Type B pancreatic cell (in vitro differentiated cells): ENCODE data around the gene ANKRD2. TPM values are rescaled to one million over a fixed set of nuclear protein-coding genes. Genes with fewer than 3 reads are reported as not detected.
"Not testable (repeated sequence)": the region's sequence is repeated elsewhere in the genome, so short reads cannot be mapped to it uniquely, and the experiment has no call there.

Experiments used
- DNase-seq: peaks from one replicate; pipeline ENCODE4 v3.0.0; 2021; ENCODE audit warnings: mixed read lengths; ENCODE audit not compliant: unreplicated experiment; ENCODE audit errors: extremely low spot score
- H3K27ac Mint-ChIP-seq: 2 replicates; pipeline ENCODE4 v1.8.0; 2021; ENCODE audit warnings: mild to moderate bottlenecking, mixed read lengths
- H3K27me3 Mint-ChIP-seq: 2 replicates; pipeline ENCODE4 v1.8.0; 2021; ENCODE audit warnings: mixed read lengths
- H3K36me3 Mint-ChIP-seq: 2 replicates; pipeline ENCODE4 v1.8.0; 2021; ENCODE audit warnings: mixed read lengths
- H3K4me1 Mint-ChIP-seq: one replicate; pipeline ENCODE4 v1.8.0; 2021; ENCODE audit warnings: mixed read lengths; ENCODE audit not compliant: unreplicated experiment
- H3K4me3 Mint-ChIP-seq: 2 replicates; pipeline ENCODE4 v1.8.0; 2021; ENCODE audit warnings: mild to moderate bottlenecking, mixed read lengths
- H3K9me3 Mint-ChIP-seq: 2 replicates; pipeline ENCODE4 v1.8.0; 2021; ENCODE audit warnings: mixed read lengths
- CTCF ChIP-seq: fragments of 200-600 bp; sonication (generic); conservative IDR thresholded peaks from 2 replicates; pipeline ENCODE4 v1.5.0; 2021; ENCODE audit warnings: antibody characterized with exemption, mild to moderate bottlenecking
- long read RNA-seq: library from polyadenylated mRNA; unstranded; transcript quantifications from one replicate; pipeline ENCODE4 v2.0.0, GENCODE V29; 2020
- total RNA-seq: library from RNA; stranded (reverse); gene quantifications from 2 replicates; pipeline ENCODE4 v1.2.1, GENCODE V29; 2021; ENCODE audit warnings: low replicate concordance

The ANKRD2 gene
- 0.19 TPM in 1 of 2 replicates, not detected in the other for total RNA-seq
- long read RNA-seq: 0 reads

DNA sequence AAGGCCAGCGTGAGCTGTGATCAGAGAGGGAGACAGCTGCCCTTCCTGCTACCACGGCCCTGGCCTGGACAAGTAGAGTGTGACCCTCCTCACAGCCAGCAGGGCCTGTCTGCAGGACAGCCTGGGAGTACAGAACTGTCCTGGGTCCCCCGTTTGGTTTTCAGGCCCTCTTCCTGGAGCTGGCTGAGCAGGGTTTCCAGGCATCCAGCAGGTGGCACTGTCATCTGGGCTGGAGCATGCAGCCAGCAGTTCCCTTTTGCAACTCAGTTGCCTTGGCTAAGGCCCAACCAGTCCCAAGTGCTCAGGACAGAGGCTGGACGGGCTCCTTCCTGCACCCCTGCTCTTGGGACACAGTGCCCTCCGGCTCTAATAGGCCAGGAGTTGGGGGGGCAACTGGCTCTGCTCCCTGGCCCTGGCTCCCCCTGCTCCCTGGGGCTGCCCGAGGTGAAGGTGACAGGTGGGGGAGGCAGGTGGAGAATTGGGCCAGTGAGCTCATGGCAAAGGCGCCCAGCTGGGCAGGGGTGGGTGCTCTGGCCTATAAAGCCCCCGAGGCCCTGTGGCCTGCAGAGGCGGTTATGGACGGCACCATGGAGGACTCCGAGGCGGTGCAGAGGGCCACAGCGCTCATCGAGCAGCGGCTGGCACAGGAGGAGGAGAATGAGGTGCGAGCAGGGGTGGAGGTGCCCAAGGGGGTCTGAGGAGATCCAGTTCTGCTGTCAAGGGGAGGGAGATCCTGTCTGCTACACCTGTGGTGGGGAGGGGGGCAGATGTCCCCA lies at the start of gene ANKRD2:
TSS of gene ANKRD2 (plus strand) at position 566 of the 776 bp plus-strand sequence. CDS start at position 576, 10 bp downstream.
- TF ChIP-seq CTCF: peak; percentile 83
- no peaks in the 10 kb centered on the region for H3K27me3 Mint-ChIP-seq
- no peaks in the 10 kb centered on the region for H3K36me3 Mint-ChIP-seq
- no peak within 1 kb of the TSS for H3K4me3 Mint-ChIP-seq
- H3K9me3 Mint-ChIP-seq: no peaks in the 10 kb centered on the region
- no peaks in the 10 kb centered on the region for H3K4me1 Mint-ChIP-seq
- DNase-seq: no peak
- H3K27ac Mint-ChIP-seq: peak within 1 kb of the TSS; percentile 87

- Mint-ChIP-seq H3K27ac (peak overlapping the region; percentile 94), H3K27me3 (peaks cover 3% of the 10 kb centered on the region), H3K4me1 (peaks cover 25% of the 10 kb centered on the region), H3K36me3 (no peaks in the 10 kb centered on the region), H3K9me3 (no peaks in the 10 kb centered on the region), H3K4me3 (peak overlapping the region; percentile 11)
- TF ChIP-seq CTCF: no peak
- no peak for DNase-seq
These were observed 49.6 kb upstream of the ANKRD2 start for GRCh38 chr10:97522937-97523336.

DNA sequence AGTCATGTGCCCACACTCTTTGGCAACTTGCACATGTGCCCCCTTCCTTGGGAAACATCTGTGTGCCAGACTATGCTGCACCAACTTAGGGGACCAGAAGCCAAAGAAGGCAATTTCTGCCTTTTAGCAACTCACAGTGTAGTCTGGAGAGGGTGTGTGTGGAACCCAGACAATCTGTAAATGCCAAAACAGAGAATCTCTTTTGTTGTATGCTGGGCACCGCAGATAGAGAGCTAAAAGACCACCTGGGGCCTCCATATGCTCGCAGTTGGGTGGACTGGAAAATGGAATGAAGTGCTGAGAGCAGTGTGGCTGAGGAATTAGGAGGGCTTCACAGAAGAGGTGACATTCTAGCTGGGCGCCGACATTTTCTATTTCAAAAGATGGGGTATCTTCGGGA lies 47.5 kb upstream of the ANKRD2 start:
- Mint-ChIP-seq H3K36me3 (peaks cover 5% of the 10 kb centered on the region), H3K4me1 (peaks cover 13% of the 10 kb centered on the region), H3K4me3 (no peak overlapping the region), H3K27ac (no peak overlapping the region), H3K27me3 (peaks cover 3% of the 10 kb centered on the region), H3K9me3 (peaks cover 4% of the 10 kb centered on the region)
- no peak for TF ChIP-seq CTCF
- no peak for DNase-seq

GRCh38 chr10:97525683-97526110 lies 46.9 kb upstream of the ANKRD2 start:
- Mint-ChIP-seq H3K27me3 (peaks cover 3% of the 10 kb centered on the region), H3K36me3 (peaks cover 5% of the 10 kb centered on the region), H3K9me3 (peaks cover 4% of the 10 kb centered on the region), H3K4me1 (peaks cover 13% of the 10 kb centered on the region), H3K4me3 (no peak overlapping the region), H3K27ac (no peak overlapping the region)
- no peak for DNase-seq
- no peak for TF ChIP-seq CTCF

DNA sequence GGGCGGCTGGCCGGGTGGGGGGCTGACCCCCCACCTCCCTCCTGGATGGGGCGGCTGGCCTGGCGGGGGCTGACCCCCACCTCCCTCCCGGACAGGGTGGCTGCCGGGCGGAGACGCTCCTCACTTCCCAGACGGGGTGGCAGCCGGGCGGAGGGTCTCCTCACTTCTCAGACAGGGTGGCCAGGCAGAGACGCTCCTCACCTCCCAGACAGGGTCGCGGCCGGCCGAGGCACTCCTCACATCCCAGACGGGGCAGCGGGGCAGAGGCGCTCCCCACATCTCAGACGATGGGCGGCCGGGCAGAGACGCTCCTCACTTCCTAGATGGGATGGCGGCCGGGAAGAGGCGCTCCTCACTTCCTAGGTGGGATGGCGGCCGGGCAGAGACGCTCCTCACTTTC lies 43.7 kb upstream of the ANKRD2 start:
- not testable (repeated sequence) for H3K27me3 Mint-ChIP-seq, H3K27ac Mint-ChIP-seq, H3K4me1 Mint-ChIP-seq, H3K36me3 Mint-ChIP-seq, DNase-seq, H3K9me3 Mint-ChIP-seq, H3K4me3 Mint-ChIP-seq

DNA sequence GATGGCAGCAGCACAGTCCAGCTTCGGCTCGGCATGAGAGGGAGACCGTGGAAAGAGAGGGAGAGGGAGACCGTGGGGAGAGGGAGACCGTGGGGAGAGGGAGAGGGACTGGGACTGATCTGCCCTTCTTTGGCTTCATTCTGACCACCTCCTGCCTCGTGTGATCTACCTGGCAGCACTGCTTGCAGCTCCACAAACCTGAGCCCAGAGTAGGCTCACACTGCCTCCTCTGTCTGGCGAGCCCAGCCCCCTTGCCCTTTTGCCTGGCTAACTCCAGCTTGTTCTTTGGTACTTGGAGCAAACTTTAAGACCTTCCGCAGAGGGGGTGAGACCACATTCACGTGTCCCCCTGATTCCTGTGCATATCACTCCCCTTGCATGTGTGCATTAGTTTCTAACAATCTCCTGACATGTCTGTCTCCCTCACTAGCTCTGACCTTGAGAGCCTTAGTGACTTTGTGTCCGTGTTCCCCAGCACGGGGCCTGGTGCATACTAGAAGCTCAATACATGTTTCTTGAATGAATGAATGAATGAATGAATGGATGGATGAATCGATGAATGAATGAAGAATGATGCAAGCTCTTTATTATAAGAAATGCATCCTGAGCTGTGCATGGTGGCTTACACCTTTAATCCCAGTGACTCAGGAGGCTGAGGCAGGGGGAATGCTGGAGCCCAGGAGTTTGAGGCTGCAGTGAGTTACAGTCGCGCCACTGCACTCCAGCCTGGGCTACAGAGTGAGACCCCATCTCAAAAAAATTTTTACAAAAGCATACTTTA lies 42.7 kb upstream of the ANKRD2 start:
- no peaks in the 10 kb centered on the region for H3K27me3 Mint-ChIP-seq
- TF ChIP-seq CTCF: no peak
- no peak overlapping the region for H3K4me3 Mint-ChIP-seq
- peaks cover 4% of the 10 kb centered on the region for H3K9me3 Mint-ChIP-seq
- H3K36me3 Mint-ChIP-seq: peaks cover 5% of the 10 kb centered on the region
- peaks cover 7% of the 10 kb centered on the region for H3K4me1 Mint-ChIP-seq
- DNase-seq: no peak
- no peak overlapping the region for H3K27ac Mint-ChIP-seq
